Tibial artery (tissue), 4 donors: ENCODE measurements around the gene SLC15A3.

Experiments used
- DNase-seq, 2 donors: peaks; one replicate each; pipeline ENCODE4 v3.0.0-alpha.2; 2019
- H3K27ac ChIP-seq, 2 donors: fragments of 200-600 bp; sonication (generic) in 1 of 2; 1 replicate in 1 of 2; 2 replicates in 1 of 2; pipeline ENCODE4 v1.5.1; 2018 to 2019; ENCODE audit warnings: mild to moderate bottlenecking in 1 of 2
- H3K27me3 ChIP-seq, 2 donors: fragments of 200-600 bp; sonication (generic) in 1 of 2; one replicate each; pipeline versions ENCODE4 v1.5.1 to v1.6.0; 2016 to 2019
- H3K36me3 ChIP-seq, 3 donors: fragments of 200-600 bp; sonication (generic) in 2 of 3; one replicate each; pipeline ENCODE4 v1.5.1; 2016 to 2019; ENCODE audit warnings: mild to moderate bottlenecking in 2 of 3
- H3K4me1 ChIP-seq, 4 donors: fragments of 200-600 bp; sonication (generic) in 2 of 4; 1 replicate in 3 of 4; 2 replicates in 1 of 4; pipeline ENCODE4 v1.5.1; 2016 to 2019
- H3K4me3 ChIP-seq, 2 donors: fragments of 200-600 bp; sonication (generic) in 1 of 2; 1 replicate in 1 of 2; 2 replicates in 1 of 2; pipeline ENCODE4 v1.5.1; 2018 to 2019; ENCODE audit warnings: mild to moderate bottlenecking in 2 of 2
- H3K9me3 ChIP-seq, 3 donors: fragments of 200-600 bp; sonication (generic) in 1 of 3; one replicate each; pipeline ENCODE4 v1.5.1; 2016 to 2019
- CTCF ChIP-seq, 2 experiments: fragments of 200-600 bp in 1 of 2; fragments of 450-650 bp in 1 of 2; IDR thresholded peaks; one replicate each; pipeline ENCODE4 v1.5.1; 2017 to 2019; ENCODE audit warnings: antibody characterized with exemption in 2 of 2, mild to moderate bottlenecking in 1 of 2, moderate library complexity in 1 of 2
- intact Hi-C: fragments of 100-400 bp; cut with DNase I; formaldehyde crosslinking; loops from one replicate; pipeline ENCODE4 v1.15.0; 2023; ENCODE audit warnings: low total_unique reads

SLC15A3 gene

GRCh38 chr11:60917267-60917666 lies 34.7 kb downstream of the SLC15A3 start:
- intact Hi-C loops = no loop called here
- no peak for TF ChIP-seq CTCF (IDR thresholded peaks at IDR 0.05)
- H3K36me3 ChIP-seq = peaks cover 26 to 29% (median 27%) of the 10 kb centered on the region in 3 donors
- no peak for DNase-seq
- no peak overlapping the region for H3K27ac ChIP-seq
- no peaks in the 10 kb centered on the region for H3K9me3 ChIP-seq
- peaks cover 0 to 54% (median 29%) of the 10 kb centered on the region in 4 donors for H3K4me1 ChIP-seq
- H3K27me3 ChIP-seq = peaks cover 0 to 5% of the 10 kb centered on the region in 2 donors
- no peak overlapping the region for H3K4me3 ChIP-seq

- H3K4me3 ChIP-seq = no peak overlapping the region
- no peak overlapping the region for H3K27ac ChIP-seq
- no peak for TF ChIP-seq CTCF (IDR thresholded peaks at IDR 0.05)
- intact Hi-C loops = no loop called here
- H3K9me3 ChIP-seq = no peaks in the 10 kb centered on the region
- DNase-seq = peak in 1 of 2 donors; percentile 19
- H3K36me3 ChIP-seq = peaks cover 21 to 24% (median 21%) of the 10 kb centered on the region in 3 donors
- H3K4me1 ChIP-seq = peaks cover 0 to 54% (median 29%) of the 10 kb centered on the region in 4 donors
- no peaks in the 10 kb centered on the region for H3K27me3 ChIP-seq
These were observed 35.2 kb downstream of the SLC15A3 start for GRCh38 chr11:60916669-60917206.

GRCh38 chr11:60915248-60915914 lies 36.6 kb downstream of the SLC15A3 start:
- H3K4me3 ChIP-seq = peak overlapping the region; percentile 91 to 95
- H3K9me3 ChIP-seq = no peaks in the 10 kb centered on the region
- H3K4me1 ChIP-seq = peaks cover 0 to 54% (median 29%) of the 10 kb centered on the region in 4 donors
- H3K27ac ChIP-seq = peak overlapping the region; percentile 91 to 96
- peak; percentile 12 to 29 for TF ChIP-seq CTCF (IDR thresholded peaks at IDR 0.05)
- no peaks in the 10 kb centered on the region for H3K27me3 ChIP-seq
- peak; percentile 72 to 77 for DNase-seq
- H3K36me3 ChIP-seq = peaks cover 7 to 10% (median 8%) of the 10 kb centered on the region in 3 donors
- intact Hi-C loops = no loop called here

- intact Hi-C loops = no loop called here
- peak overlapping the region; percentile 91 to 96 for H3K27ac ChIP-seq
- H3K36me3 ChIP-seq = peaks cover under 1 to 4% (median 1%) of the 10 kb centered on the region in 3 donors
- H3K4me1 ChIP-seq = peaks cover 0 to 50% (median 29%) of the 10 kb centered on the region in 4 donors
- peak overlapping the region; percentile 91 to 95 for H3K4me3 ChIP-seq
- no peaks in the 10 kb centered on the region for H3K27me3 ChIP-seq
- TF ChIP-seq CTCF (IDR thresholded peaks at IDR 0.05) = no peak
- H3K9me3 ChIP-seq = no peaks in the 10 kb centered on the region
- DNase-seq = no peak
These were observed 37.2 kb downstream of the SLC15A3 start for GRCh38 chr11:60914633-60915247.

GRCh38 chr11:60913793-60914632 lies 38.0 kb downstream of the SLC15A3 start, which contains the start of gene TMEM109:
TSS of gene TMEM109 (plus strand) at chr11:60914158. CDS start at chr11:60919694, 5,536 bp downstream.
- Histone ChIP-seq H3K4me1 (peaks cover 0 to 43% (median 27%) of the 10 kb centered on the region in 4 donors), H3K4me3 (peak within 1 kb of the TSS; percentile 91 to 95), H3K36me3 (no peaks in the 10 kb centered on the region), H3K27ac (peak within 1 kb of the TSS; percentile 91 to 96), H3K27me3 (no peaks in the 10 kb centered on the region), H3K9me3 (no peaks in the 10 kb centered on the region)
- DNase-seq = peak; percentile 90 to 93
- intact Hi-C loops = no loop called here
- TF ChIP-seq CTCF (IDR thresholded peaks at IDR 0.05) = no peak
